GM23338 (cell line): ENCODE results near the gene GPR42. TPM values are rescaled to one million over a fixed set of nuclear protein-coding genes. Genes with fewer than 3 reads are reported as not detected.

Experiments used
- ATAC-seq: fragments of 200-7000 bp; cut with Tn5 transposase; 3 replicates; pipeline ENCODE4 v1.9.1; 2020
- DNase-seq: peaks from one replicate; pipeline ENCODE4 v3.0.0-alpha.2; 2015; ENCODE audit warnings: low spot score
- H2AFZ ChIP-seq: fragments of 200-600 bp; sonication (generic); 2 replicates; pipeline ENCODE4 v1.8.0; 2016; ENCODE audit warnings: antibody characterized with exemption, mild to moderate bottlenecking, moderate library complexity
- H3F3A ChIP-seq: fragments of 200-600 bp; sonication (generic); replicated peaks from 2 replicates; pipeline ENCODE4 v1.8.0; 2017; ENCODE audit warnings: antibody characterized with exemption, mixed run types, low read depth
- H3K27ac ChIP-seq: fragments of 200-600 bp; sonication (generic); 2 replicates; pipeline ENCODE4 v1.6.1; 2016; ENCODE audit warnings: low read depth
- H3K27me3 ChIP-seq: fragments of 200-600 bp; sonication (generic); 2 replicates; pipeline ENCODE4 v1.8.0; 2016; ENCODE audit warnings: mild to moderate bottlenecking, mixed run types, moderate library complexity; ENCODE audit not compliant: insufficient read depth
- H3K36me3 ChIP-seq: fragments of 200-600 bp; sonication (generic); 2 replicates; pipeline ENCODE4 v1.8.0; 2016; ENCODE audit warnings: mild to moderate bottlenecking; ENCODE audit not compliant: insufficient read depth
- H3K4me1 ChIP-seq: fragments of 200-600 bp; sonication (generic); 2 replicates; pipeline ENCODE4 v1.8.0; 2016; ENCODE audit warnings: mild to moderate bottlenecking, moderate library complexity; ENCODE audit not compliant: insufficient read depth
- H3K4me2 ChIP-seq: fragments of 200-600 bp; sonication (generic); 2 replicates; pipeline ENCODE4 v1.7.1; 2017; ENCODE audit warnings: mixed run types
- H3K4me3 ChIP-seq: fragments of 200-600 bp; sonication (generic); 2 replicates; pipeline ENCODE4 v1.6.1; 2016; ENCODE audit warnings: mixed run types
- H3K79me2 ChIP-seq: fragments of 200-600 bp; sonication (generic); replicated peaks from 2 replicates; pipeline ENCODE4 v1.8.0; 2017; ENCODE audit warnings: mild to moderate bottlenecking; ENCODE audit not compliant: insufficient read depth
- H3K9me2 ChIP-seq: fragments of 200-600 bp; sonication (generic); 2 replicates; pipeline ENCODE4 v1.8.0; 2017; ENCODE audit not compliant: insufficient read depth
- H4K20me1 ChIP-seq: fragments of 200-600 bp; sonication (generic); replicated peaks from 2 replicates; pipeline ENCODE4 v1.8.0; 2017; ENCODE audit warnings: mild to moderate bottlenecking; ENCODE audit not compliant: insufficient read depth
- H3K27ac Mint-ChIP-seq: 2 replicates; pipeline ENCODE4 v1.8.0; 2020; ENCODE audit warnings: inconsistent platforms, mild to moderate bottlenecking, moderate library complexity, mixed read lengths
- H3K27me3 Mint-ChIP-seq: 3 replicates; pipeline ENCODE4 v1.8.0; 2022; ENCODE audit warnings: low read depth, mild to moderate bottlenecking, moderate library complexity, mixed read lengths, inconsistent platforms; ENCODE audit not compliant: insufficient read depth, poor library complexity
- H3K36me3 Mint-ChIP-seq: 3 replicates; pipeline ENCODE4 v1.8.0; 2021; ENCODE audit warnings: low read depth, mild to moderate bottlenecking, inconsistent platforms, moderate library complexity, mixed read lengths
- H3K4me1 Mint-ChIP-seq: 3 replicates; pipeline ENCODE4 v1.8.0; 2020; ENCODE audit warnings: mild to moderate bottlenecking, inconsistent platforms, mixed read lengths
- H3K4me3 Mint-ChIP-seq: 3 replicates; pipeline ENCODE4 v1.8.0; 2021; ENCODE audit warnings: moderate library complexity, mild to moderate bottlenecking, inconsistent platforms, mixed read lengths
- H3K9me3 Mint-ChIP-seq: 3 replicates; pipeline ENCODE4 v1.8.0; 2020; ENCODE audit warnings: moderate library complexity, mild to moderate bottlenecking, inconsistent platforms, mixed read lengths
- CREB1 ChIP-seq: fragments of 250-450 bp; sonication (Bioruptor Pico); IDR thresholded peaks from 2 replicates; pipeline ENCODE4 v1.5.0; 2020; ENCODE audit warnings: low read depth, mild to moderate bottlenecking, moderate library complexity
- CTCF ChIP-seq, 2 experiments: fragments of 200-600 bp in 1 of 2; sonication (generic) in 1 of 2; conservative IDR thresholded peaks; 2 replicates each; pipeline versions ENCODE4 v1.5.1 to v1.6.1; 2016 to 2017; ENCODE audit warnings: antibody characterized with exemption in 2 of 2, low read depth in 2 of 2, mild to moderate bottlenecking in 2 of 2, moderate library complexity in 1 of 2
- EZH2 ChIP-seq: fragments of 200-600 bp; sonication (generic); IDR thresholded peaks from one replicate; pipeline ENCODE4 v1.8.0; 2017; ENCODE audit warnings: antibody characterized with exemption, mild to moderate bottlenecking, low read depth; ENCODE audit not compliant: unreplicated experiment
- EZH2phosphoT487 ChIP-seq: fragments of 200-600 bp; sonication (generic); IDR thresholded peaks from one replicate; pipeline ENCODE4 v1.8.1; 2018; ENCODE audit warnings: antibody characterized with exemption; ENCODE audit not compliant: unreplicated experiment
- JUNB ChIP-seq: IDR thresholded peaks from one replicate; pipeline ENCODE4 v1.6.1; 2016; ENCODE audit warnings: antibody characterized with exemption; ENCODE audit not compliant: unreplicated experiment
- STAT1 ChIP-seq: IDR thresholded peaks from one replicate; pipeline ENCODE4 v1.6.1; 2016; ENCODE audit warnings: antibody characterized with exemption; ENCODE audit not compliant: unreplicated experiment
- ZNF114 ChIP-seq: fragments of 250-450 bp; sonication (Bioruptor Pico); IDR thresholded peaks from 2 replicates; pipeline ENCODE4 v1.5.0; 2020; ENCODE audit warnings: mild to moderate bottlenecking, moderate library complexity
- ZNF331 ChIP-seq: fragments of 250-450 bp; sonication (Bioruptor Pico); IDR thresholded peaks from 2 replicates; pipeline ENCODE4 v1.5.0; 2020; ENCODE audit warnings: low read depth, mild to moderate bottlenecking, moderate library complexity
- polyA plus RNA-seq: library from polyadenylated mRNA; unstranded; fragments of >200 nt; fragmentation: Nextera tagmentation; extraction: Ambion mirVana; gene quantifications from 2 replicates; pipeline ENCODE4 v1.2.1, GENCODE V29; 2016
- total RNA-seq: library from RNA; depleted of rRNA; stranded (reverse); fragments of >200 nt; shearing (Covaris generic); gene quantifications from 2 replicates; pipeline ENCODE4 v1.2.3, GENCODE V29; 2014
- TF ChIP-seq, protein P1 (sequence below): IDR thresholded peaks from 2 replicates; pipeline ENCODE4 v1.6.1; 2016; ENCODE audit warnings: antibody characterized with exemption
- TF ChIP-seq, protein P2 (sequence below): fragments of 250-450 bp; sonication (Bioruptor Pico); IDR thresholded peaks from 2 replicates; pipeline ENCODE4 v1.5.0; 2020; ENCODE audit warnings: mild to moderate bottlenecking, moderate library complexity

Gene GPR42
- total and polyA plus RNA-seq, 2 experiments from 2014 or later = not detected

DNA sequence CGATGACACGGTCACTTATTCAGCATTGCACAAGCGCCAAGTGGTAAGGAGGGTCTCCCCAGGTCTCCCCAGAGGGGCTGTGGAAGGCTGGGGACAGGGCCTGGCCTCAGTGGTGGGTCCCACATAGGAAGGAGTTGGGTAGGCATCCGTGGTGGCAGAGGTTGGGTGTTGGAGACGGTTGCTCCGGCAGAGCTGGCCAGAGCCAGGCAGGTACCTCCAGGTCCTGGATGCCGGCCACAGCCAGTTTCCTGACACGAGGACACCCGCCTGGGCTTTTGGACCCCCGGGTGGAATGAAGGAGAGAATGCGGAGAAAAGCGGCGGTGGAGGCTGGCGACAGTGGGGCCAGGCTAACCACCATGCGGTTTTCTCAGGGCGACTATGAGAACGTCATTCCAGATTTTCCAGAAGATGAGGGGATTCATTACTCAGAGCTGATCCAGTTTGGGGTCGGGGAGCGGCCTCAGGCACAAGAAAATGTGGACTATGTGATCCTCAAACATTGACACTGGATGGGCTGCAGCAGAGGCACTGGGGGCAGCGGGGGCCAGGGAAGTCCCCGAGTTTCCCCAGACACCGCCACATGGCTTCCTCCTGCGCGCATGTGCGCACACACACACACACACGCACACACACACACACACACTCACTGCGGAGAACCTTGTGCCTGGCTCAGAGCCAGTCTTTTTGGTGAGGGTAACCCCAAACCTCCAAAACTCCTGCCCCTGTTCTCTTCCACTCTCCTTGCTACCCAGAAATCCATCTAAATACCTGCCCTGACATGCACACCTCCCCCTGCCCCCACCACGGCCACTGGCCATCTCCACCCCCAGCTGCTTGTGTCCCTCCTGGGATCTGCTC, 24.4 kb upstream of the GPR42 start:
- no peaks in the 10 kb centered on the region for H3K9me2 ChIP-seq
- no peaks in the 10 kb centered on the region for H3K4me1 ChIP-seq
- H3K36me3 Mint-ChIP-seq = no peaks in the 10 kb centered on the region
- H3K4me3 Mint-ChIP-seq = no peak overlapping the region
- H3K4me3 ChIP-seq = no peak overlapping the region
- no peak for TF ChIP-seq STAT1
- no peak for TF ChIP-seq CTCF (conservative IDR thresholded peaks at IDR 0.05; ENCODE audit: low read depth in 2 of 2)
- TF ChIP-seq, protein P1, sequence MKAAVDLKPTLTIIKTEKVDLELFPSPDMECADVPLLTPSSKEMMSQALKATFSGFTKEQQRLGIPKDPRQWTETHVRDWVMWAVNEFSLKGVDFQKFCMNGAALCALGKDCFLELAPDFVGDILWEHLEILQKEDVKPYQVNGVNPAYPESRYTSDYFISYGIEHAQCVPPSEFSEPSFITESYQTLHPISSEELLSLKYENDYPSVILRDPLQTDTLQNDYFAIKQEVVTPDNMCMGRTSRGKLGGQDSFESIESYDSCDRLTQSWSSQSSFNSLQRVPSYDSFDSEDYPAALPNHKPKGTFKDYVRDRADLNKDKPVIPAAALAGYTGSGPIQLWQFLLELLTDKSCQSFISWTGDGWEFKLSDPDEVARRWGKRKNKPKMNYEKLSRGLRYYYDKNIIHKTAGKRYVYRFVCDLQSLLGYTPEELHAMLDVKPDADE = no peak
- no peak for TF ChIP-seq EZH2
- TF ChIP-seq CREB1 (CRISPR knock-in tag) = no peak
- no peak for TF ChIP-seq ZNF331 (CRISPR knock-in tag)
- TF ChIP-seq EZH2phosphoT487 = no peak
- TF ChIP-seq JUNB = no peak
- H2AFZ ChIP-seq = no peak overlapping the region; the same call in 1 of the 2 replicates
- peaks cover 20% of the 10 kb centered on the region for H3K27me3 Mint-ChIP-seq
- H3K4me1 Mint-ChIP-seq = peaks cover 11% of the 10 kb centered on the region; the same call in 2 of the 3 replicates
- no peaks in the 10 kb centered on the region for H3K27me3 ChIP-seq
- H4K20me1 ChIP-seq = no peaks in the 10 kb centered on the region
- no peaks in the 10 kb centered on the region for H3K79me2 ChIP-seq
- ATAC-seq (no peak), DNase-seq (no peak)
- H3K27ac Mint-ChIP-seq = no peak overlapping the region
- no peak overlapping the region for H3K4me2 ChIP-seq
- H3K9me3 Mint-ChIP-seq = no peaks in the 10 kb centered on the region
- no peak overlapping the region for H3K27ac ChIP-seq
- H3K36me3 ChIP-seq = no peaks in the 10 kb centered on the region
- H3F3A ChIP-seq = no peaks in the 10 kb centered on the region

GRCh38 chr19:35347171-35347929, 23.5 kb upstream of the GPR42 start, which contains the start of gene FFAR1:
TSS of gene FFAR1 (plus strand) at chr19:35347902. CDS start at chr19:35351552, 3,650 bp downstream.
- no peaks in the 10 kb centered on the region for H4K20me1 ChIP-seq
- H3K36me3 ChIP-seq = no peaks in the 10 kb centered on the region
- no peaks in the 10 kb centered on the region for H3F3A ChIP-seq
- no peaks in the 10 kb centered on the region for H3K79me2 ChIP-seq
- H3K27ac Mint-ChIP-seq = no peak within 1 kb of the TSS
- peaks cover 19% of the 10 kb centered on the region for H3K27me3 Mint-ChIP-seq
- no peak within 1 kb of the TSS for H3K4me3 Mint-ChIP-seq
- no peak within 1 kb of the TSS; the same call in 1 of the 2 replicates for H2AFZ ChIP-seq
- H3K9me3 Mint-ChIP-seq = no peaks in the 10 kb centered on the region
- no peaks in the 10 kb centered on the region for H3K9me2 ChIP-seq
- H3K27ac ChIP-seq = no peak within 1 kb of the TSS
- no peak for ATAC-seq
- DNase-seq = no peak
- no peaks in the 10 kb centered on the region for H3K36me3 Mint-ChIP-seq
- no peaks in the 10 kb centered on the region for H3K27me3 ChIP-seq
- no peaks in the 10 kb centered on the region for H3K4me1 ChIP-seq
- no peak within 1 kb of the TSS for H3K4me2 ChIP-seq
- no peak within 1 kb of the TSS for H3K4me3 ChIP-seq
- H3K4me1 Mint-ChIP-seq = peaks cover 11% of the 10 kb centered on the region; the same call in 2 of the 3 replicates
- TF ChIP-seq, protein P2, sequence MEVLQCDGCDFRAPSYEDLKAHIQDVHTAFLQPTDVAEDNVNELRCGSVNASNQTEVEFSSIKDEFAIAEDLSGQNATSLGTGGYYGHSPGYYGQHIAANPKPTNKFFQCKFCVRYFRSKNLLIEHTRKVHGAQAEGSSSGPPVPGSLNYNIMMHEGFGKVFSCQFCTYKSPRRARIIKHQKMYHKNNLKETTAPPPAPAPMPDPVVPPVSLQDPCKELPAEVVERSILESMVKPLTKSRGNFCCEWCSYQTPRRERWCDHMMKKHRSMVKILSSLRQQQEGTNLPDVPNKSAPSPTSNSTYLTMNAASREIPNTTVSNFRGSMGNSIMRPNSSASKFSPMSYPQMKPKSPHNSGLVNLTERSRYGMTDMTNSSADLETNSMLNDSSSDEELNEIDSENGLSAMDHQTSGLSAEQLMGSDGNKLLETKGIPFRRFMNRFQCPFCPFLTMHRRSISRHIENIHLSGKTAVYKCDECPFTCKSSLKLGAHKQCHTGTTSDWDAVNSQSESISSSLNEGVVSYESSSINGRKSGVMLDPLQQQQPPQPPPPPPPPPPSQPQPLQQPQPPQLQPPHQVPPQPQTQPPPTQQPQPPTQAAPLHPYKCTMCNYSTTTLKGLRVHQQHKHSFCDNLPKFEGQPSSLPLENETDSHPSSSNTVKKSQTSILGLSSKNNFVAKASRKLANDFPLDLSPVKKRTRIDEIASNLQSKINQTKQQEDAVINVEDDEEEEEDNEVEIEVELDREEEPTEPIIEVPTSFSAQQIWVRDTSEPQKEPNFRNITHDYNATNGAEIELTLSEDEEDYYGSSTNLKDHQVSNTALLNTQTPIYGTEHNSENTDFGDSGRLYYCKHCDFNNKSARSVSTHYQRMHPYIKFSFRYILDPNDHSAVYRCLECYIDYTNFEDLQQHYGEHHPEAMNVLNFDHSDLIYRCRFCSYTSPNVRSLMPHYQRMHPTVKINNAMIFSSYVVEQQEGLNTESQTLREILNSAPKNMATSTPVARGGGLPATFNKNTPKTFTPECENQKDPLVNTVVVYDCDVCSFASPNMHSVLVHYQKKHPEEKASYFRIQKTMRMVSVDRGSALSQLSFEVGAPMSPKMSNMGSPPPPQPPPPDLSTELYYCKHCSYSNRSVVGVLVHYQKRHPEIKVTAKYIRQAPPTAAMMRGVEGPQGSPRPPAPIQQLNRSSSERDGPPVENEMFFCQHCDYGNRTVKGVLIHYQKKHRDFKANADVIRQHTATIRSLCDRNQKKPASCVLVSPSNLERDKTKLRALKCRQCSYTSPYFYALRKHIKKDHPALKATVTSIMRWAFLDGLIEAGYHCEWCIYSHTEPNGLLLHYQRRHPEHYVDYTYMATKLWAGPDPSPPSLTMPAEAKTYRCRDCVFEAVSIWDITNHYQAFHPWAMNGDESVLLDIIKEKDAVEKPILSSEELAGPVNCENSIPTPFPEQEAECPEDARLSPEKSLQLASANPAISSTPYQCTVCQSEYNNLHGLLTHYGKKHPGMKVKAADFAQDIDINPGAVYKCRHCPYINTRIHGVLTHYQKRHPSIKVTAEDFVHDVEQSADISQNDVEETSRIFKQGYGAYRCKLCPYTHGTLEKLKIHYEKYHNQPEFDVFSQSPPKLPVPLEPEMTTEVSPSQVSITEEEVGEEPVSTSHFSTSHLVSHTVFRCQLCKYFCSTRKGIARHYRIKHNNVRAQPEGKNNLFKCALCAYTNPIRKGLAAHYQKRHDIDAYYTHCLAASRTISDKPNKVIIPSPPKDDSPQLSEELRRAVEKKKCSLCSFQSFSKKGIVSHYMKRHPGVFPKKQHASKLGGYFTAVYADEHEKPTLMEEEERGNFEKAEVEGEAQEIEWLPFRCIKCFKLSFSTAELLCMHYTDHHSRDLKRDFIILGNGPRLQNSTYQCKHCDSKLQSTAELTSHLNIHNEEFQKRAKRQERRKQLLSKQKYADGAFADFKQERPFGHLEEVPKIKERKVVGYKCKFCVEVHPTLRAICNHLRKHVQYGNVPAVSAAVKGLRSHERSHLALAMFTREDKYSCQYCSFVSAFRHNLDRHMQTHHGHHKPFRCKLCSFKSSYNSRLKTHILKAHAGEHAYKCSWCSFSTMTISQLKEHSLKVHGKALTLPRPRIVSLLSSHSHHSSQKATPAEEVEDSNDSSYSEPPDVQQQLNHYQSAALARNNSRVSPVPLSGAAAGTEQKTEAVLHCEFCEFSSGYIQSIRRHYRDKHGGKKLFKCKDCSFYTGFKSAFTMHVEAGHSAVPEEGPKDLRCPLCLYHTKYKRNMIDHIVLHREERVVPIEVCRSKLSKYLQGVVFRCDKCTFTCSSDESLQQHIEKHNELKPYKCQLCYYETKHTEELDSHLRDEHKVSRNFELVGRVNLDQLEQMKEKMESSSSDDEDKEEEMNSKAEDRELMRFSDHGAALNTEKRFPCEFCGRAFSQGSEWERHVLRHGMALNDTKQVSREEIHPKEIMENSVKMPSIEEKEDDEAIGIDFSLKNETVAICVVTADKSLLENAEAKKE (CRISPR knock-in tag) = no peak
- TF ChIP-seq ZNF331 (CRISPR knock-in tag) = no peak
- no peak for TF ChIP-seq EZH2phosphoT487
- TF ChIP-seq ZNF114 = no peak
